Esophagus muscularis mucosa (tissue), 4 donors: ENCODE measurements around the gene SLC44A2. TPM values are rescaled to one million over a fixed set of nuclear protein-coding genes. Genes with fewer than 3 reads are reported as not detected.

ENCODE experiments used
- DNase-seq: peaks from one replicate; pipeline ENCODE4 v3.0.0-alpha.2; 2017; ENCODE audit errors: extremely low spot score
- H3K27ac ChIP-seq, 4 donors: fragments of 200-600 bp; sonication (generic); replicated peaks in 1 of 4; 1 replicate in 3 of 4; 2 replicates in 1 of 4; pipeline ENCODE4 v1.5.1; 2016 to 2019; ENCODE audit warnings: mild to moderate bottlenecking in 1 of 4
- H3K27me3 ChIP-seq, 4 donors: fragments of 200-600 bp; sonication (generic); one replicate each; pipeline versions ENCODE4 v1.5.1 to v1.6.0; 2016 to 2019
- H3K36me3 ChIP-seq, 4 donors: fragments of 200-600 bp; sonication (generic); one replicate each; pipeline ENCODE4 v1.5.1; 2016 to 2019
- H3K4me1 ChIP-seq, 4 donors: fragments of 200-600 bp; sonication (generic); one replicate each; pipeline ENCODE4 v1.5.1; 2016 to 2019
- H3K4me3 ChIP-seq, 4 donors: fragments of 200-600 bp; sonication (generic); 1 replicate in 2 of 4; 2 replicates in 2 of 4; pipeline ENCODE4 v1.5.1; 2016 to 2019; ENCODE audit warnings: mild to moderate bottlenecking in 4 of 4, moderate library complexity in 1 of 4
- H3K9me3 ChIP-seq, 4 donors: fragments of 200-600 bp; sonication (generic); 1 replicate in 3 of 4; 2 replicates in 1 of 4; pipeline ENCODE4 v1.5.1; 2016 to 2019
- EP300 ChIP-seq: sonication (generic); formaldehyde crosslinking; IDR thresholded peaks from one replicate; pipeline ENCODE4 v1.6.1; 2017; ENCODE audit warnings: antibody characterized with exemption
- POLR2A ChIP-seq: fragments of 450-650 bp; IDR thresholded peaks from one replicate; pipeline ENCODE4 v1.6.1; 2017; ENCODE audit warnings: antibody characterized with exemption, moderate library complexity, mild to moderate bottlenecking, low read depth
- POLR2AphosphoS5 ChIP-seq, 2 donors: sonication (generic); formaldehyde crosslinking; IDR thresholded peaks; one replicate each; pipeline ENCODE4 v1.6.1; 2017; ENCODE audit warnings: antibody characterized with exemption in 2 of 2
- WGBS: methylation state at CpG from one replicate; pipeline ENCODE4 v1.1.5; 2018; 5-methylcytosine and 5-hydroxymethylcytosine counted together
- intact Hi-C: fragments of 100-400 bp; cut with DNase I; formaldehyde crosslinking; loops from one replicate; pipeline ENCODE4 v1.15.1; 2023
- total RNA-seq, 4 donors: library from RNA; depleted of rRNA; stranded (reverse); fragments of >200 nt; gene quantifications; one replicate each; pipeline versions ENCODE4 v1.1.0 to v1.2.1, GENCODE V29; 2016
- TF ChIP-seq, protein P1 (sequence below), 3 experiments: fragments of 200-600 bp in 2 of 3; fragments of 450-650 bp in 1 of 3; sonication (generic) in 2 of 3; IDR thresholded peaks; one replicate each; pipeline ENCODE4 v1.5.1; 2017 to 2019; ENCODE audit warnings: antibody characterized with exemption in 3 of 3, mild to moderate bottlenecking in 2 of 3, moderate library complexity in 1 of 3

The SLC44A2 gene
- total RNA-seq, 4 donors from 2014 or later: 26.2 to 71.2 (median 46.1) TPM

DNA sequence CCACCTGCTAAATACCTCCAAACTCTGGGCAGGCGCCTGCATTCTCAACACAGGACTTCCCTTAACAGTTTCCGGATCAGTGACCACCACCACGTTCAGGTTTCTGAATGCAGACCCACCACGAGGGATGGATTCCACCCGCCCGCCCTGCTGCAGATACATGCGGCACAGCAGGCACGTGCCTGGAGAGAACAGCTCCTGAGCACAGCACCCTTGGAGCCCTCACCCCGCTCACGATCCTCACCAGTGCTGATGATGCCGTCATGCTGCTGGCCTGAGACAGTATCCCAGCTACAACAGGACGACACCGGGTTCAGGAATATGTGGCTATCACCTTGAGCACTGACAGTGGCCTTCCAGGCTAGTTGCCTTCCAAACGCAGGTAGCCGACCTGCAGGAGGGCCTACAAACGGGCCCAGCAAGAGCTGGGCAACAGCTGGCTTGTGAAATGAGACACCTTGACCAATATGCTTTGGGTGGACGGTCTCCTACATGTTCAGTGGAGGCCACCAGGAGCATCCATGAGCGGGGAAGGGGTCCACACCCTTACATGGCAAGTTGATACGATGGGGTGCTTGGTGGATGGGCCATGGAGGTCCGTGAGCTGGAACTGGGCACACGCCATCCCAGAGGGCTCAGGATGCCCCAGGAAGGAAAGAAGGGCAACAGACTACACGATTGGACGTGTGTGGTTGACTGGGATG, 66.0 kb downstream of the SLC44A2 start:
- peaks cover 21 to 26% (median 24%) of the 10 kb centered on the region in 4 donors for H3K4me1 ChIP-seq
- peaks cover 44 to 70% (median 64%) of the 10 kb centered on the region in 4 donors for H3K36me3 ChIP-seq
- TF ChIP-seq EP300 (no peak), POLR2A (no peak), POLR2AphosphoS5 (IDR thresholded peaks at IDR 0.05) (no peak)
- TF ChIP-seq, protein P1, sequence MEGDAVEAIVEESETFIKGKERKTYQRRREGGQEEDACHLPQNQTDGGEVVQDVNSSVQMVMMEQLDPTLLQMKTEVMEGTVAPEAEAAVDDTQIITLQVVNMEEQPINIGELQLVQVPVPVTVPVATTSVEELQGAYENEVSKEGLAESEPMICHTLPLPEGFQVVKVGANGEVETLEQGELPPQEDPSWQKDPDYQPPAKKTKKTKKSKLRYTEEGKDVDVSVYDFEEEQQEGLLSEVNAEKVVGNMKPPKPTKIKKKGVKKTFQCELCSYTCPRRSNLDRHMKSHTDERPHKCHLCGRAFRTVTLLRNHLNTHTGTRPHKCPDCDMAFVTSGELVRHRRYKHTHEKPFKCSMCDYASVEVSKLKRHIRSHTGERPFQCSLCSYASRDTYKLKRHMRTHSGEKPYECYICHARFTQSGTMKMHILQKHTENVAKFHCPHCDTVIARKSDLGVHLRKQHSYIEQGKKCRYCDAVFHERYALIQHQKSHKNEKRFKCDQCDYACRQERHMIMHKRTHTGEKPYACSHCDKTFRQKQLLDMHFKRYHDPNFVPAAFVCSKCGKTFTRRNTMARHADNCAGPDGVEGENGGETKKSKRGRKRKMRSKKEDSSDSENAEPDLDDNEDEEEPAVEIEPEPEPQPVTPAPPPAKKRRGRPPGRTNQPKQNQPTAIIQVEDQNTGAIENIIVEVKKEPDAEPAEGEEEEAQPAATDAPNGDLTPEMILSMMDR (IDR thresholded peaks at IDR 0.05): no peak
- WGBS: 80% methylated on average over 8 of the region's 23 CpGs
- H3K27ac ChIP-seq: no peak overlapping the region
- H3K27me3 ChIP-seq: no peaks in the 10 kb centered on the region
- no peaks in the 10 kb centered on the region for H3K9me3 ChIP-seq
- DNase-seq: no peak
- intact Hi-C loops: no loop called here
- H3K4me3 ChIP-seq: no peak overlapping the region

DNA sequence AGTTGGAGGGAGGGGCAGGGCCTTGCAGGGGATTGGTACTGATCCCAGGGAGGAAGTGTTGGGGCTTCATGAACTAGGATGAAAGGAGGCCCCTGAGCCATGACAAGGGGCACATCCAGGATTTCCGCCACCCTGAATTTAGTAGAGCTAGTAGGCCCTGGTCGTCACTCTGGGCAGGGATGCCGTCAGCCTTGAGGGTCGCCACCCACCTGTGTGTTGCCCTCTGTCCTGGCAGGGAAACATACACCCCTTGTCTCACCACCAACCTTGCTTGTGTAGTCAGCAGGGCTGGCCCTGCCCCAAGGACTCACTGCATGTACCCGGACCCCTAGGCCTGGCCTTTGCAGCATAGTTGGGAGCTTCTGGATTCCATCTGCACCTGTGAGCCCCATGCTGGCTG, 66.5 kb downstream of the SLC44A2 start:
- peaks cover 18 to 28% (median 26%) of the 10 kb centered on the region in 4 donors for H3K4me1 ChIP-seq
- H3K27ac ChIP-seq: no peak overlapping the region
- intact Hi-C loops: no loop called here
- H3K27me3 ChIP-seq: no peaks in the 10 kb centered on the region
- 86% methylated on average over 5 of the region's 5 CpGs for WGBS
- H3K9me3 ChIP-seq: no peaks in the 10 kb centered on the region
- peaks cover 42 to 65% (median 58%) of the 10 kb centered on the region in 4 donors for H3K36me3 ChIP-seq
- TF ChIP-seq POLR2AphosphoS5 (IDR thresholded peaks at IDR 0.05): no peak
- TF ChIP-seq, protein P1 (IDR thresholded peaks at IDR 0.05): no peak
- TF ChIP-seq EP300: no peak
- TF ChIP-seq POLR2A: no peak
- no peak for DNase-seq
- no peak overlapping the region for H3K4me3 ChIP-seq

GRCh38 chr19:10692673-10693264, 67.4 kb downstream of the SLC44A2 start:
- Histone ChIP-seq H3K27me3 (no peaks in the 10 kb centered on the region), H3K36me3 (peaks cover 33 to 56% (median 49%) of the 10 kb centered on the region in 4 donors), H3K9me3 (no peaks in the 10 kb centered on the region), H3K4me1 (peaks cover 10 to 28% (median 26%) of the 10 kb centered on the region in 4 donors), H3K4me3 (no peak overlapping the region), H3K27ac (no peak overlapping the region)
- no peak for DNase-seq
- intact Hi-C loops: no loop called here
- 73% methylated on average over 5 of the region's 5 CpGs for WGBS
- TF ChIP-seq POLR2AphosphoS5 (IDR thresholded peaks at IDR 0.05) (no peak), POLR2A (no peak), EP300 (no peak)
- TF ChIP-seq, protein P1 (IDR thresholded peaks at IDR 0.05): no peak

Other genes with a start within 250 kb of the SLC44A2 start
- 10 to 100 TPM; 50.5 to 71.6 (median 65.9) TPM for gene TYK2, start 245.0 kb upstream of the SLC44A2 start, total RNA-seq
- 100 to 1,000 TPM; 131 to 176 (median 160) TPM for gene CDC37, start 222.0 kb upstream of the SLC44A2 start, total RNA-seq
- gene PDE4A, start 205.0 kb upstream of the SLC44A2 start, total RNA-seq: 10 to 100 TPM; 11.6 to 24.5 (median 14.1) TPM
- gene KEAP1, start 122.2 kb upstream of the SLC44A2 start, total RNA-seq: 10 to 100 TPM; 51.9 to 94.5 (median 80.6) TPM
- gene S1PR5, start 108.1 kb upstream of the SLC44A2 start, total RNA-seq: not detected
- gene ATG4D, start 81.6 kb upstream of the SLC44A2 start, total RNA-seq: 10 to 100 TPM; 18.2 to 44.1 (median 29.7) TPM
- gene KRI1, start 59.5 kb upstream of the SLC44A2 start, total RNA-seq: 10 to 100 TPM; 13.7 to 23.9 (median 16.0) TPM
- 10 to 100 TPM; 11.2 to 30.0 (median 18.3) TPM for gene CDKN2D, start 56.6 kb upstream of the SLC44A2 start, total RNA-seq
- not detected for gene AP1M2, start 38.2 kb upstream of the SLC44A2 start, total RNA-seq
- 100 to 1,000 TPM in 3 of 4 donors, 10 to 100 TPM in 1; 79.2 to 127 (median 102) TPM for gene ILF3, start 28.8 kb downstream of the SLC44A2 start, total RNA-seq
- 10 to 100 TPM; 19.9 to 34.9 (median 25.4) TPM for gene QTRT1, start 75.9 kb downstream of the SLC44A2 start, total RNA-seq
- gene DNM2, start 92.5 kb downstream of the SLC44A2 start, total RNA-seq: 100 to 1,000 TPM in 1 of 4 donors, 10 to 100 TPM in 3; 73.6 to 115 (median 93.7) TPM
- 10 to 100 TPM; 18.7 to 29.5 (median 27.7) TPM for gene TMED1, start 210.7 kb downstream of the SLC44A2 start, total RNA-seq
- gene C19orf38, start 222.9 kb downstream of the SLC44A2 start, total RNA-seq: 1 to 10 TPM in 2 of 4 donors, under 1 TPM in 1, not detected in 1; 0.97 to 3.6 (median 1.1) TPM
- gene CARM1, start 246.0 kb downstream of the SLC44A2 start, total RNA-seq: 10 to 100 TPM; 24.9 to 43.5 (median 30.6) TPM